HepG2 (cell line): ENCODE data around the gene SAMD10. TPM values are rescaled to one million over a fixed set of nuclear protein-coding genes. Genes with fewer than 3 reads are reported as not detected.

Experiments used
- CBX2 ChIP-seq, 2 experiments: fragments of 200-600 bp in 1 of 2; sonication (generic); formaldehyde crosslinking in 1 of 2; IDR thresholded peaks; 2 replicates each; pipeline versions ENCODE4 v1.7.0 to v1.8.1; 2018 to 2022; ENCODE audit warnings: low read depth in 2 of 2, low read length in 1 of 2, mild to moderate bottlenecking in 1 of 2, missing genetic modification reagents in 1 of 2
- CCAR2 ChIP-seq: fragments of 200-400 bp; formaldehyde crosslinking; optimal IDR thresholded peaks from 2 replicates; pipeline ENCODE3; 2018; ENCODE audit warnings: low read depth, mild to moderate bottlenecking, low read length, moderate library complexity
- FOXK1 ChIP-seq: sonication (generic); formaldehyde crosslinking; IDR thresholded peaks from 2 replicates; pipeline ENCODE4 v1.4.0; 2020; ENCODE audit warnings: low read depth, missing genetic modification reagents, borderline replicate concordance
- HMG20A ChIP-seq: IDR thresholded peaks from 2 replicates; pipeline ENCODE4 v1.6.1; 2016; ENCODE audit warnings: borderline replicate concordance
- HMGXB3 ChIP-seq: sonication (generic); formaldehyde crosslinking; IDR thresholded peaks from 2 replicates; pipeline ENCODE4 v1.4.0; 2020; ENCODE audit warnings: missing genetic modification reagents, borderline replicate concordance
- HOXA5 ChIP-seq: sonication (generic); formaldehyde crosslinking; IDR thresholded peaks from 2 replicates; pipeline ENCODE4 v1.4.0; 2020; ENCODE audit warnings: missing genetic modification reagents
- KLF16 ChIP-seq, 2 experiments: sonication (generic) in 1 of 2; formaldehyde crosslinking in 1 of 2; IDR thresholded peaks; 2 replicates each; pipeline versions ENCODE4 v1.6.1 to v1.8.0; 2016 to 2023; ENCODE audit warnings: missing genetic modification reagents in 2 of 2, missing compliant biosample characterization in 1 of 2
- MAZ ChIP-seq, 2 experiments: sonication (generic) in 1 of 2; formaldehyde crosslinking in 1 of 2; IDR thresholded peaks; 2 replicates each; pipeline versions ENCODE4 v1.5.0 to v1.6.1; 2012 to 2020; ENCODE audit warnings: low read depth in 2 of 2, mild to moderate bottlenecking in 2 of 2, borderline replicate concordance in 1 of 2, improper control_type of control experiment in 1 of 2, low read length in 1 of 2, missing genetic modification reagents in 1 of 2, moderate library complexity in 1 of 2
- NFATC3 ChIP-seq: sonication (generic); formaldehyde crosslinking; IDR thresholded peaks from 2 replicates; pipeline ENCODE4 v1.5.1; 2020; ENCODE audit warnings: mild to moderate bottlenecking, missing genetic modification reagents
- NR2F1 ChIP-seq, 2 experiments: fragments of 450-650 bp in 1 of 2; formaldehyde crosslinking in 1 of 2; IDR thresholded peaks; 2 replicates each; pipeline versions ENCODE4 v1.5.0 to v1.6.1; 2016 to 2020; ENCODE audit warnings: mild to moderate bottlenecking in 1 of 2, missing compliant biosample characterization in 1 of 2, missing genetic modification reagents in 1 of 2, moderate library complexity in 1 of 2
- RFXAP ChIP-seq: sonication (generic); formaldehyde crosslinking; IDR thresholded peaks from 2 replicates; pipeline ENCODE4 v1.4.0; 2020; ENCODE audit warnings: missing genetic modification reagents, borderline replicate concordance
- RNF2 ChIP-seq: fragments of 450-650 bp; conservative IDR thresholded peaks from 2 replicates; pipeline ENCODE4 v1.6.1; 2016; ENCODE audit warnings: low read depth
- SP140L ChIP-seq: sonication (generic); formaldehyde crosslinking; IDR thresholded peaks from 2 replicates; pipeline ENCODE4 v1.4.0; 2020; ENCODE audit warnings: missing genetic modification reagents, borderline replicate concordance
- SRF ChIP-seq: IDR thresholded peaks from 2 replicates; pipeline ENCODE4 v1.6.1; 2011; ENCODE audit warnings: mild to moderate bottlenecking, low read depth, low read length, moderate library complexity
- STAG1 ChIP-seq: sonication (generic); formaldehyde crosslinking; IDR thresholded peaks from 2 replicates; pipeline ENCODE4 v1.4.0; 2020; ENCODE audit warnings: missing genetic modification reagents
- THAP11 ChIP-seq: IDR thresholded peaks from 2 replicates; pipeline ENCODE4 v1.6.1; 2016; ENCODE audit warnings: missing biosample characterization, missing genetic modification reagents
- ZFP36 ChIP-seq: fragments of 150-350 bp; IDR thresholded peaks from 2 replicates; pipeline ENCODE4 v1.6.1; 2018; ENCODE audit warnings: borderline replicate concordance, low read length, low read depth; ENCODE audit not compliant: partially characterized antibody
- ZNF451 ChIP-seq: sonication (generic); formaldehyde crosslinking; IDR thresholded peaks from 2 replicates; pipeline ENCODE4 v1.5.0; 2020; ENCODE audit warnings: mild to moderate bottlenecking, missing genetic modification reagents
- ZNF629 ChIP-seq: sonication (generic); formaldehyde crosslinking; conservative IDR thresholded peaks from 2 replicates; pipeline ENCODE4 v1.5.0; 2020; ENCODE audit warnings: missing genetic modification reagents
- ZNF691 ChIP-seq: sonication (generic); formaldehyde crosslinking; IDR thresholded peaks from 2 replicates; pipeline ENCODE4 v1.4.0; 2020; ENCODE audit warnings: missing genetic modification reagents, low read depth, mild to moderate bottlenecking, borderline replicate concordance
- ZNF768 ChIP-seq: sonication (generic); formaldehyde crosslinking; IDR thresholded peaks from 2 replicates; pipeline ENCODE4 v1.4.0; 2020; ENCODE audit warnings: missing genetic modification reagents
- ZNF839 ChIP-seq: sonication (generic); formaldehyde crosslinking; IDR thresholded peaks from 2 replicates; pipeline ENCODE4 v1.4.0; 2020; ENCODE audit warnings: missing genetic modification reagents, mild to moderate bottlenecking, borderline replicate concordance
- polyA plus RNA-seq, 8 experiments: library from polyadenylated mRNA; depleted of rRNA in 3 of 8; stranded (reverse) in 7 of 8; unstranded in 1 of 8; fragments of >200 nt; fragmentation: Illumina TruSeq in 4 of 8; extraction: Trizol in 4 of 8; gene quantifications; 2 replicates each; pipeline versions ENCODE4 v1.2.1 to v1.2.3, GENCODE V29; 2011 to 2016; ENCODE audit warnings: low read depth in 4 of 8, missing spikeins in 1 of 8, mixed read lengths in 1 of 8; ENCODE audit not compliant: insufficient read depth in 1 of 8
- total RNA-seq, 5 experiments: library from RNA; depleted of rRNA; stranded (reverse); fragments of >200 nt; fragmentation: Illumina TruSeq; extraction: Trizol; gene quantifications; 2 replicates each; pipeline ENCODE4 v1.2.3, GENCODE V29; 2016; ENCODE audit warnings: low read depth in 1 of 5

Gene SAMD10
- total and polyA plus RNA-seq, 2 of the 13 experiments (the other 11 are each of a cell fraction or from before 2014, with no cell fraction given): 6.1 to 11.0 TPM

GRCh38 chr20:63968928-63969760 lies 10.3 kb downstream of the SAMD10 start (continued):
- TF ChIP-seq CBX2 (IDR thresholded peaks at IDR 0.05; ENCODE audit: low read depth, low read length) (no peak), CBX2 (CRISPR knock-in tag; IDR thresholded peaks at IDR 0.05; ENCODE audit: low read depth) (no peak), THAP11 (CRISPR knock-in tag) (peak; percentile 85), HMG20A (peak; percentile 66; the same call in 1 of the 2 replicates), KLF16 (CRISPR knock-in tag; IDR thresholded peaks at IDR 0.05) (peak in 1 of 2 experiments; percentile 88; a peak in 2 of 4 replicates), ZNF839 (CRISPR knock-in tag) (no peak), NR2F1 (CRISPR knock-in tag; IDR thresholded peaks at IDR 0.05) (peak; percentile 99), HOXA5 (CRISPR knock-in tag) (no peak; the same call in 1 of the 2 replicates), ZNF691 (CRISPR knock-in tag) (peak; percentile 87; the same call in 1 of the 2 replicates), SRF (no peak), HMGXB3 (CRISPR knock-in tag) (0 out of 2 replicates have a peak, but pooled peaks have one; percentile 32), NFATC3 (no peak), SP140L (no peak), FOXK1 (CRISPR knock-in tag) (0 out of 2 replicates have a peak, but pooled peaks have one; percentile 51), ZNF451 (CRISPR knock-in tag) (0 out of 2 replicates have a peak, but pooled peaks have one; percentile 53), MAZ (IDR thresholded peaks at IDR 0.05; ENCODE audit: borderline replicate concordance, low read depth, low read length) (peak; percentile 45; the same call in 1 of the 2 replicates), MAZ (CRISPR knock-in tag; IDR thresholded peaks at IDR 0.05; ENCODE audit: low read depth) (no peak; the same call in 1 of the 2 replicates), STAG1 (CRISPR knock-in tag) (no peak), CCAR2 (peak; percentile 90), ZNF768 (CRISPR knock-in tag) (peak; percentile 15), ZNF629 (peak; percentile 51), RNF2 (0 out of 2 replicates have a peak, but pooled peaks have one; percentile 3), RFXAP (peak; percentile 63; the same call in 1 of the 2 replicates), ZFP36 (no peak)
